ENCODE results near the gene DDC. TPM values are rescaled to one million over a fixed set of nuclear protein-coding genes. Genes with fewer than 3 reads are reported as not detected.

DDC gene
- total and polyA plus RNA-seq, 2 donors from 2014 or later: 7.8 to 257 TPM

- Histone ChIP-seq H3K27me3 (ENCODE audit: control insufficient read depth, insufficient read depth, low read length) (no peaks in the 10 kb centered on the region), H3K27ac (ENCODE audit: low read depth in 2 of 2, low read length in 2 of 2) (no peak overlapping the region), H3K36me3 (ENCODE audit: control insufficient read depth in 2 of 3, insufficient read depth in 3 of 3, low read length in 3 of 3) (peaks cover 0 to 2% (median 0%) of the 10 kb centered on the region in 3 donors), H3K9ac (ENCODE audit: low read length in 3 of 3) (no peak overlapping the region), H3K4me3 (ENCODE audit: low read length in 3 of 3) (no peak overlapping the region), H3K4me1 (ENCODE audit: control insufficient read depth in 2 of 3, insufficient read depth in 2 of 3, low read depth in 1 of 3, low read length in 3 of 3) (no peaks in the 10 kb centered on the region), H3K9me3 (ENCODE audit: control insufficient read depth in 2 of 3, insufficient read depth in 1 of 3, low read length in 3 of 3) (no peaks in the 10 kb centered on the region)
- FAIRE-seq (no peak), DNase-seq (no peak)
- intact Hi-C loops (cut with DNase I): no loop called here
- TF ChIP-seq, protein P1, sequence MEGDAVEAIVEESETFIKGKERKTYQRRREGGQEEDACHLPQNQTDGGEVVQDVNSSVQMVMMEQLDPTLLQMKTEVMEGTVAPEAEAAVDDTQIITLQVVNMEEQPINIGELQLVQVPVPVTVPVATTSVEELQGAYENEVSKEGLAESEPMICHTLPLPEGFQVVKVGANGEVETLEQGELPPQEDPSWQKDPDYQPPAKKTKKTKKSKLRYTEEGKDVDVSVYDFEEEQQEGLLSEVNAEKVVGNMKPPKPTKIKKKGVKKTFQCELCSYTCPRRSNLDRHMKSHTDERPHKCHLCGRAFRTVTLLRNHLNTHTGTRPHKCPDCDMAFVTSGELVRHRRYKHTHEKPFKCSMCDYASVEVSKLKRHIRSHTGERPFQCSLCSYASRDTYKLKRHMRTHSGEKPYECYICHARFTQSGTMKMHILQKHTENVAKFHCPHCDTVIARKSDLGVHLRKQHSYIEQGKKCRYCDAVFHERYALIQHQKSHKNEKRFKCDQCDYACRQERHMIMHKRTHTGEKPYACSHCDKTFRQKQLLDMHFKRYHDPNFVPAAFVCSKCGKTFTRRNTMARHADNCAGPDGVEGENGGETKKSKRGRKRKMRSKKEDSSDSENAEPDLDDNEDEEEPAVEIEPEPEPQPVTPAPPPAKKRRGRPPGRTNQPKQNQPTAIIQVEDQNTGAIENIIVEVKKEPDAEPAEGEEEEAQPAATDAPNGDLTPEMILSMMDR (IDR thresholded peaks at IDR 0.05; ENCODE audit: borderline replicate concordance, extremely low read depth, insufficient read depth): no peak
Observed at GRCh38 chr7:50481867-50482266, 83.3 kb downstream of the DDC start.

DNA sequence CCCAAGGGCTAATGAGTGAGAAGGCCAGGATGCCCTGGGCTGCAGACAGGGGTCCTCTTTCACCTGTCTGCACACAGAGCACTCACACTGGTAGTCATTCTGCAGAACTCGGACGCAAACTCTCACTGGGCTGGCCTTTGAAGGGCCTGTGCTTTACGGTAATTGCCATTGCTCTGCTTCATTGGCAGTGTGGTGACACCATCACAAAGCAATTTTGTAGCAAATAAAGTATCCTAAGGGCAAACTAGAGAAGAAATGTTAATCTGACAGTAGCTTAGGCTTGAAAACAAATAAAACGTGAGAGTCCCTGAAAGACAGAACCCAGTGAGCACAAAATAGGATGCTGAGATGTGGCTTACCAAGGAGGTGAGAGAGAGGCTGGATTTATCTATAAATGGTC lies 84.4 kb downstream of the DDC start:
- Histone ChIP-seq H3K4me3 (ENCODE audit: low read length in 3 of 3) (no peak overlapping the region), H3K27me3 (ENCODE audit: control insufficient read depth, insufficient read depth, low read length) (no peaks in the 10 kb centered on the region), H3K9me3 (ENCODE audit: control insufficient read depth in 2 of 3, insufficient read depth in 1 of 3, low read length in 3 of 3) (no peaks in the 10 kb centered on the region), H3K27ac (ENCODE audit: low read depth in 2 of 2, low read length in 2 of 2) (no peak overlapping the region), H3K4me1 (ENCODE audit: control insufficient read depth in 2 of 3, insufficient read depth in 2 of 3, low read depth in 1 of 3, low read length in 3 of 3) (no peaks in the 10 kb centered on the region), H3K36me3 (ENCODE audit: control insufficient read depth in 2 of 3, insufficient read depth in 3 of 3, low read length in 3 of 3) (peaks cover 0 to under 1% (median 0%) of the 10 kb centered on the region in 3 donors), H3K9ac (ENCODE audit: low read length in 3 of 3) (no peak overlapping the region)
- TF ChIP-seq, protein P1 (IDR thresholded peaks at IDR 0.05; ENCODE audit: borderline replicate concordance, extremely low read depth, insufficient read depth): no peak
- DNase-seq (peak in 1 of 5 donors; percentile 13), FAIRE-seq (no peak)
- intact Hi-C loops (cut with DNase I): no loop called here

DNA sequence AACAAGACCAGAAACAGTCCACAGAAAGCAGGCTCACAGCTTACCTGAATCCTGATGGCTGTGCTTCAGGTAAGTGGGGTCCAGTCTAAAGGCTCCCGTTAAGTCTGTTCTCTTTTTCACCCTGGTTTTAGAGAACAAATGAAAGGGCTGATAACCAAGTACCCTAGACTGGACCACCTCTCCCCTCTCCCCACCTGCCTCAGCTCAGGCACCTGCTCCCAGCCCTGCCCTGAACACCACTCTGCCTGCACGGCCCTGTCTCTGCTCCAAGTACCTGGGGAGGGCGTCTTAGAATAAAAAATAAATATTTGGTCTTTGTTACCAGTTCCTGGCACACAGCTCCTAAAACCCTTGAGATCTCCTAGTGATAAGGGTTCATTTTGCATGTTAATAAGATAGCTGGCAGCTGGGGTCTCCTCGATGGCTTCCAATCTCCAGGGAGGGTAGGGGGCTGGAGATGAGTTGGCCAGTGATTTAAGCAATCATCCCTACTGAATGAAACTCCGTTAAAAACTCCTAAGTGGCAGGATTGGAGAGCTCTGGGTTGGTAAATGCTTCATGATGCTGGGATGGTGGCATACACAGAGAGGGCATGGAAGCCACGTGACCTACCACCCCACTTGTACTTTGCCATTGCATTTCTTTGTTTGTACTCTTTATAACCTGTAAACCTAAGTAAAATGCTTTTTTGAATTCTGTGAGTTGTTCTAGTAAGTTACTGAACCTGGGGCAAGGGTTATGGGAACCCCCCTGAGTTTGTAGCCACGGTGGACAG lies 85.3 kb downstream of the DDC start:
- intact Hi-C loops (cut with DNase I): no loop called here
- Histone ChIP-seq H3K9ac (ENCODE audit: low read length in 3 of 3) (no peak overlapping the region), H3K36me3 (ENCODE audit: control insufficient read depth in 2 of 3, insufficient read depth in 3 of 3, low read length in 3 of 3) (peaks cover 0 to 2% (median 0%) of the 10 kb centered on the region in 3 donors), H3K9me3 (ENCODE audit: control insufficient read depth in 2 of 3, insufficient read depth in 1 of 3, low read length in 3 of 3) (no peaks in the 10 kb centered on the region), H3K4me1 (ENCODE audit: control insufficient read depth in 2 of 3, insufficient read depth in 2 of 3, low read depth in 1 of 3, low read length in 3 of 3) (no peaks in the 10 kb centered on the region), H3K27me3 (ENCODE audit: control insufficient read depth, insufficient read depth, low read length) (no peaks in the 10 kb centered on the region), H3K27ac (ENCODE audit: low read depth in 2 of 2, low read length in 2 of 2) (no peak overlapping the region), H3K4me3 (ENCODE audit: low read length in 3 of 3) (no peak overlapping the region)
- FAIRE-seq (no peak), DNase-seq (no peak)
- TF ChIP-seq, protein P1 (IDR thresholded peaks at IDR 0.05; ENCODE audit: borderline replicate concordance, extremely low read depth, insufficient read depth): no peak

Measured in kidney (tissue), 14 donors.